Endometrial microvascular endothelial cells (primary cell): ENCODE measurements around the gene PRAMEF20. TPM values are rescaled to one million over a fixed set of nuclear protein-coding genes. Genes with fewer than 3 reads are reported as not detected.

ENCODE experiments used
- in situ Hi-C: cut with HindIII; loops from 2 replicates; pipeline ENCODE4 v1.10.0; 2017; ENCODE audit warnings: low sequenced_read_pairs, low pct_unique_long_range_greater_than_20kb; ENCODE audit errors: inconsistent ontology term
- total RNA-seq: library from RNA; depleted of rRNA; stranded (reverse); fragments of >200 nt; gene quantifications from one replicate; pipeline ENCODE4 v1.2.3, GENCODE V29; 2015; ENCODE audit errors: inconsistent ontology term

The PRAMEF20 gene
- total RNA-seq, 1 donor from 2014 or later = not detected

GRCh38 chr1:13456904-13457532 lies 46.8 kb downstream of the PRAMEF20 start:
- in situ Hi-C loops = no loop called here

DNA sequence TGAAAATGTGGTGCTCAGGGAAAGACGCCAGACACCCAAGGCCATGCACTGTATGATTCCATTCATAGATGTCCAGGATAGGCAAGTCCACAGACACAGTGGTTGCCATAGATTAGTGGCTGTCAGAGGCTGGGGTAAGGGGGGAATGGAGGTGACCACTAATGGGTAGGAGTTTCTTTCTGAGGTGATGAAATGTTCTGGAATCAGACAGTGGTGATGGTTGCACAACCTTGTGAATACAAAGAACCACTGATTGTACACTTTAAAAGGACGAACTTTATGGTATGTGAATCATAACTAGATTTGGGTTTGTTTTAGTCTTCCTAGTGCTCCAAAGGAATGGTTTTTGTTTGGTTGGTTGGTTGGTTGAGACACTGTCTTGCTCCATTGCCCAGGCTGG lies 51.7 kb downstream of the PRAMEF20 start:
- in situ Hi-C loops = no loop called here

DNA sequence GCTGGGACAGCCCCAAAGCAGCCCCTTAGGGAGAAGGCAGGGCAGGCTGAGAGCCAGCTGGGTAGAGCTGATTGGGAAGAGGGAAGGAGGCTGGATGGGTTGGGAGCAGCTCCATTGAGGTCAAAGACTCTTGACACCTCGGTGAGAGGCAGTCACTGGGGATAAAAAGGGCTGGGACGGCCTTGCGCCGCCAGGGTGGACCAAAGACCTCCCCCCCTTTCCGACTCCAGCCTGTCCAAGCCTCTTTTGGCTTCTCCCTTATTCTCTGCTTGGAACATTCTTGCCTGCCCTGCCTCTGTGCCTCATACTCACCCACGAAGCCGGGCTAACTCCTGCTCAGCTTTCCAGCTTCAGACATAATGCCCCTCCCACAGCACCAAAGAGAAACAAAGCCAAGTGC lies 52.4 kb downstream of the PRAMEF20 start:
- in situ Hi-C loops = no loop called here

DNA sequence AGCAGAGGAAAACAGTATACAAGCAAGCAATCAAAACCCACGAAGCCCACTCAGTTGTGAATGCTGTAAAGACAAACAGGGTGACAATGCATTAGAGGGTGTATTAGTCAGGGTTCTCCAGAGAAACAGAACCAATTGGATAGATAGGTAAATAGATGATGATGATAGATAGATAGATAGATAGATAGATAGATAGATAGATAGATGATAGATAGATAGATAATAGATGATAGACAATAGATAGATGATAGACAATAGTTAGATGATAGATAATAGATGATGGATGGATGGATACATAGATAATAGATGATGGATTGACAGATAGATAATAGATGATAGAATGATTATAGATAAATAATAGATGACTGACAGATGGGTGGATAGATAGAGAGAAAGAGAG lies 55.3 kb downstream of the PRAMEF20 start:
- in situ Hi-C loops = no loop called here

DNA sequence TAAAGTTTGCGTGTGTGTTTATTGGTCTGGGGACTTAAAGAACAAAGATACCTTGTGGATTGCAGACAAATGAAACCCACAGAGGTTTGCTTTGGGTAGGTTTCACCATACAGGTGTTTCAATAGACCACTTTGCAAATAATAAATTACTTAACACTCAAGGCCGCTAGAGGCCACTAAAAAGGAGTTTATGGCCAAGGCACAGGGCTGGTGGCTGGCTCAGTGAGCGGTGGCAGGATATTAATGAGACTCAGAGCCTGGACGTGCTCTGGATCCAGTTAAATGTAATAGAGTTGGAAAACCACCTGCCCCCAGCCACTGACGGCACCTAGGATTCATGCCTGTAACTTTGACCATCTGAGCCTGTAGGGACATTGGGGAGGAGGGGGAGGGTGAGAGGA lies 59.1 kb downstream of the PRAMEF20 start:
- in situ Hi-C loops = no loop called here

Other genes starting within 250 kb of the PRAMEF20 start
- not detected for gene HNRNPCL4, start 244.8 kb upstream of the PRAMEF20 start, total RNA-seq
- gene PRAMEF9, start 238.6 kb upstream of the PRAMEF20 start, total RNA-seq = not detected
- not detected for gene PRAMEF13, start 209.0 kb upstream of the PRAMEF20 start, total RNA-seq
- gene PRAMEF18, start 184.3 kb upstream of the PRAMEF20 start, total RNA-seq = not detected
- not detected for gene PRAMEF5, start 156.3 kb upstream of the PRAMEF20 start, total RNA-seq
- not detected for gene PRAMEF8, start 125.3 kb upstream of the PRAMEF20 start, total RNA-seq
- not detected for gene PRAMEF33, start 106.9 kb upstream of the PRAMEF20 start, total RNA-seq
- not detected for gene PRAMEF15, start 94.9 kb upstream of the PRAMEF20 start, total RNA-seq
- not detected for gene PRAMEF14, start 63.3 kb upstream of the PRAMEF20 start, total RNA-seq
- not detected for gene PRAMEF19, start 38.5 kb upstream of the PRAMEF20 start, total RNA-seq
- gene PRAMEF17, start 20.8 kb upstream of the PRAMEF20 start, total RNA-seq = not detected
- not detected for gene LRRC38, start 103.6 kb downstream of the PRAMEF20 start, total RNA-seq
- gene PDPN, start 173.4 kb downstream of the PRAMEF20 start, total RNA-seq = not detected